GM10248 (cell line): ENCODE measurements around the gene TRAF2.

Experiments
- CTCF ChIA-PET: fragments of 300-600 bp; sonication (Branson Sonifier 250); formaldehyde crosslinking; extraction: SDS; loops from one replicate; lab custom pipeline; 2021; ENCODE audit warnings: antibody characterized with exemption; lab: Yijun Ruan, JAX
- POLR2A ChIA-PET: fragments of 350-650 bp; sonication (Branson Sonifier 250); formaldehyde crosslinking; extraction: SDS; loops from one replicate; lab custom pipeline; 2020; ENCODE audit warnings: antibody characterized with exemption; lab: Yijun Ruan, JAX
- DNase-seq: peaks from one replicate; pipeline ENCODE4 v3.0.0; 2012; ENCODE audit errors: extremely low spot score
- TF ChIP-seq, protein P1 (sequence below): IDR thresholded peaks from 2 replicates; pipeline ENCODE4 v1.5.1; 2012; ENCODE audit warnings: mild to moderate bottlenecking, low read depth; ENCODE audit errors: extremely low read depth, missing control alignments, control extremely low read depth

The TRAF2 gene

DNA sequence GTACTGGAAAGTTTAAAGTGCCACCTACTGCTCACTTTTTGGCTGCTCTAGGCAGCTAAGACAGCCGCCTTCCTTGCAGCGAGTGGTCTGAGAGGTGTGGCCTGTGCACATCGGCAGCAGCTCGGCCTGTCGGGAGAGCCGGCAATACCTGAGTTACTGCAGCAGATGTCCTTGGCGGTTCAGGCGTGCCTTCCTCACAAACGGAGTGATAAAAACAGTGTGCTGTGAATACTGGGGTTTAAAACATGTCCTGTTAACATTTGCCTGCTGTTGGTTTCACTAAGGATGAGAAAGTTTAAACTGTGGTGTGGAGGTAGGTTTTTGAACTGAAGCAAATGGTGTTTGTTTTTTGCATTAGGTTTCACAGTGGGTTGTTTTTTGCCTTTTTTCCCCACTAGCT is 12.9 kb downstream of the TRAF2 start:
- TF ChIP-seq, protein P1, sequence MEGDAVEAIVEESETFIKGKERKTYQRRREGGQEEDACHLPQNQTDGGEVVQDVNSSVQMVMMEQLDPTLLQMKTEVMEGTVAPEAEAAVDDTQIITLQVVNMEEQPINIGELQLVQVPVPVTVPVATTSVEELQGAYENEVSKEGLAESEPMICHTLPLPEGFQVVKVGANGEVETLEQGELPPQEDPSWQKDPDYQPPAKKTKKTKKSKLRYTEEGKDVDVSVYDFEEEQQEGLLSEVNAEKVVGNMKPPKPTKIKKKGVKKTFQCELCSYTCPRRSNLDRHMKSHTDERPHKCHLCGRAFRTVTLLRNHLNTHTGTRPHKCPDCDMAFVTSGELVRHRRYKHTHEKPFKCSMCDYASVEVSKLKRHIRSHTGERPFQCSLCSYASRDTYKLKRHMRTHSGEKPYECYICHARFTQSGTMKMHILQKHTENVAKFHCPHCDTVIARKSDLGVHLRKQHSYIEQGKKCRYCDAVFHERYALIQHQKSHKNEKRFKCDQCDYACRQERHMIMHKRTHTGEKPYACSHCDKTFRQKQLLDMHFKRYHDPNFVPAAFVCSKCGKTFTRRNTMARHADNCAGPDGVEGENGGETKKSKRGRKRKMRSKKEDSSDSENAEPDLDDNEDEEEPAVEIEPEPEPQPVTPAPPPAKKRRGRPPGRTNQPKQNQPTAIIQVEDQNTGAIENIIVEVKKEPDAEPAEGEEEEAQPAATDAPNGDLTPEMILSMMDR = peak; percentile 28
- ChIA-PET CTCF (interaction anchor here (1.0 to 3.0 kb wide), 6 partner anchors 8 to 136 kb away, joined by 3 to 10 read pairs (median 4); partner anchors contain the start of gene AJM1), POLR2A (no interaction called here)
- peak; percentile 54 for DNase-seq

DNA sequence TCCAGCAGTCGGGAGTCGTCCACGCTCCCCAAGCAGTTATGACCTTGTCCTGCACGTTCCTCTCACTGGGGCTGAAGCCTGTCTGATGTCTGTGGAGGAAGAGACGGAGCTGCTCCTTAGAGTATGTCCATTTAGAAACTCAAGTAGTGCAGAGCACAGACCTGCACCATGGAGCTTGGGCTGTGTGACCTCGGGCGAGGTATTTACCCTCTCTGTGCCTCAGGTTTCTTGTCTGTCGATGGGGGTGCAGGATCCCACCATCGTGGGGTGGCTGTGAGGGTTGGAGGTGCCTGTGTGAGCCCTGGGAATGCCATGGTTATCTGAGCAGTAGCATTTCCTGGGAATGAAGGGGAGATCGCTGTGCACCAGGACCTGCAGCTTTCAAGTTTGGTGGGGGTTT is 14.2 kb downstream of the TRAF2 start:
- no peak for DNase-seq
- ChIA-PET CTCF (interaction anchor here (1.2 kb wide), 1 partner anchor 44 kb away, joined by 4 read pairs; the partner anchor contains the start of gene FBXW5), POLR2A (no interaction called here)
- TF ChIP-seq, protein P1 = no peak

DNA sequence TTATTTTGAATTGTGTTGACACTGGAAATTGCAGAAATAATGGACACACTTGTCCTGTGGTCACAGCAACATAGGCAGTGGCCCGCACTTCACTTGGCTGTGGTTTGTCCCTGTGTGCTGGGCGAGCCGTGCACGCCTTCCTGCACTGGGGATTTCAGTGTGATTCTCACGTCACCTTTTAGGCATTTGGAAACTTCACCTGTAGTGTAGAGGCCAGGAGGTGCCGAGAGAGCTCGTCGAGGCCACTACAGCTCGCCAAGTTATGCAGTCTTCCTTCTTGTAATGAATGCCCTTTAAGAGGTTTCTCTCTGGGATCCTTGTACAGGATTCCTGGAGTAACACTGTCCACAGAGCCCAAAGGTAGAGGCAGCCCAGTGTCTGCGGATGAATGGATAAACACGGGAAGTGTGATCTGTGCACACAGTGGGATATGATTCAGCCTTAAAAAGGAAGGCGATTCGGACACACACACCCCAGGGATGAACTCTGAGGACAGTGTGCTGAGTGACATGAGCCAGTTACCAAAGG is 14.7 kb downstream of the TRAF2 start:
- TF ChIP-seq, protein P1 = no peak
- POLR2A ChIA-PET = interaction anchor here (0.9 to 1.6 kb wide), 2 partner anchors 15 to 173 kb away, joined by 3 to 8 read pairs; partner anchors contain the start of gene TRAF2
- CTCF ChIA-PET = interaction anchor here (1.2 kb wide), 2 partner anchors 43 to 128 kb away, joined by 3 to 4 read pairs; partner anchors contain the start of gene FBXW5
- no peak for DNase-seq

DNA sequence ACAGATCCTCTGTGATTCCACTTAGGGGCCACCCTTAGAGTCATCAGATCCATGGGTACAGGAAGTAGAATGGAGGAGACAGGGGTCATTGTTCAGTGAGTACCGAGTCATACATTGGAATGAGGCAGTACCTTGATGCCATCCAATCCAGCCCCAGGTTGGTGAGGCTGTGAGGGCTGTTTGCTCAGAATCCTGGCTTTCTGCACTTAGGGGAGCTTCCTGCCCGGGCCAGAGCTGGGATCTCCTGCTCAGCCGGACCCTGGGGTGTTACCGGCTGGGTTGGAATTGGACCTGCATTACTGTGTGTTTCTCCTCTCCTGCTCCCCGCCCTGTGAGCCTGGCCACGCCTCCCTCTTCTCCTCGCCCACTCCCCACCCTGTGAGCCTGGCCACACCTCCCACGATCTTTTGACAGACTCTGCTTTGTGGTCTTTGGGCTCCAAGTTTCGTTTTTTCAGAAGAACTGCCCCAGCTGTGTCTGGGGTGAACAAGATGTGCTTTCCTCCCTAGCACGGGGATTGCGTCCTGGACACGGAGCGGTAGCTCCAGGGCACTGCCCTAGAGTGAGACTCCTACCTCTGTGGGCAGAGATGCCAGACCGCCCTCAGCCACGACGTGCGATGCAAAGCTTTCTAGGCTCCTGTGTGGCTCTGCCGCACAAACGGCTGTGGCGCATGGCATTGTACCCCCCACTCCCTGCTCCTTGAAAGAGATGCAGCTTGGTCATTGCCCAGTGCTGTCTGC is 15.4 kb downstream of the TRAF2 start:
- TF ChIP-seq, protein P1 = no peak
- ChIA-PET CTCF (interaction anchor here (0.9 to 1.8 kb wide), 8 partner anchors 9 to 133 kb away, joined by 3 to 7 read pairs (median 3); partner anchors contain the start of gene AJM1), POLR2A (interaction anchor here (0.5 to 1.6 kb wide), 4 partner anchors 11 to 173 kb away, joined by 3 to 8 read pairs (median 3); partner anchors contain the start of gene TRAF2)
- peak; percentile 89 for DNase-seq

DNA sequence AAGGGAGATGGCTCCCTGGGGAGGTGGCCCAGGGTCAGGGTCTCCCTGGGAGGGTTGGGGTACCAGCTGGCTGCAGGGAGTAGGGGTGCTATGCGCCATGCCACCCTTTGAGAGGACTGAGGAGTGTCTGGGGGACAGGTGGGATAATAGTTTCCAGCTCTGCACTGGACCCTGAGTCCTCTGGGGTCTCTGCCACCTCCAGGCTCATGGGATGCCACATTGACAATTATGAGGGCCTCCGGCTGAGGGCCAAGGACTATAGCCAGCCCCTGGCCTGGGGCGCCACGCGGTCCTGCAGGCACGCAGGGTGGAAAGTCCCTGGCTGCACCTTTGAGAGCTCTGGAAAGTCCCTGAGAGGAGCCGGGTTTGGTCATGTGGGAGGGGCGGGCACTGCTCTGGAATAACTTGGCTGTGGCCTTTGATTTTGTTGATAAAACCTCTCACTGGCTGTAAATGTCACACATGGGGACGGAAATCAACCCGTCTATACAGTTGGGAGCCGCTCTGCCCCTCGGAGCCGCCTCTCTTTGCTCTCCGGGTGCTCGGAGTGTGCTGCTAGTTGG is 16.0 kb downstream of the TRAF2 start:
- TF ChIP-seq, protein P1 = no peak
- peak; percentile 92 for DNase-seq
- ChIA-PET CTCF (interaction anchor here (0.9 to 1.8 kb wide), 8 partner anchors 10 to 132 kb away, joined by 3 to 7 read pairs (median 3); partner anchors contain the start of gene AJM1), POLR2A (interaction anchor here (0.7 to 1.6 kb wide), 3 partner anchors 16 to 41 kb away, joined by 3 to 8 read pairs (median 3); partner anchors contain the start of gene TRAF2)

DNA sequence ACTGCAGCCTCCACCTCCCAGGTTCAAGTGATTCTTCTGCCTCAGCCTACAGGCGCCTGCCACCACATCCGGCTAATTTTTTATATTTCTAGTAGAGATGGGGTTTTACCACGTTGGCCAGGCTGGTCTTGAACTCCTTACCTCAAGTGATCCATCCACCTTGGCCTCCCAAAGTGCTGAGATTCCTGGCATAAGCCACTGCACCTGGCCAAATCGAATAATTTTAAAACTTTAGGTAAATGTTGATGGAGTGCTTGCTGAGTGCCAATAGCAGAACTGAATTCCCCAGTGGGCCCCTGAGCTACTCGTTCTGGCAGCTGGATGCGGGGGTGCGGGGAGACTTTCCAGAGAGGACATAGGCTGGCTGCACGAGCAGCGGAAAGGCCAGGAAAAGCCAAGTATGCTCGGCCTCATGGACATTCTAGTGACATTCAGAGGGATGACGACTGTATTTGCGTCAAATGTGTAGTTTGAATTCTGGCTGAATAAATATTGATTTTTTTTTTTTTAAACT is 16.8 kb downstream of the TRAF2 start:
- no peak for DNase-seq
- CTCF ChIA-PET = interaction anchor here (1.4 to 3.9 kb wide), 4 partner anchors 10 to 61 kb away, joined by 3 to 10 read pairs (median 6); partner anchors contain the start of gene AJM1
- POLR2A ChIA-PET = interaction anchor here (0.7 to 1.6 kb wide), 3 partner anchors 17 to 42 kb away, joined by 3 to 8 read pairs (median 3); partner anchors contain the start of gene TRAF2
- TF ChIP-seq, protein P1 = no peak
